ENCODE results near the gene CDH24.
A peak's percentile ranks its signal among the peaks of the same experiment; 100 is the strongest.

The CDH24 gene

GRCh38 chr14:23056956-23057756 is at the start of gene CDH24:
Gene CDH24, minus strand, starts transcription at chr14:23057520. Its CDS starts 1,787 bp downstream, at chr14:23055733.
- intact Hi-C loops (cut with DNase I), result loop anchor here (2.0 kb wide), 1 partner anchor 70 kb away; no protein-coding TSS in a partner anchor
- peak in 41 of 42 donors; percentile 44 to 88 (median 70) for DNase-seq

- intact Hi-C loops (cut with DNase I), result no loop called here
- no peak for DNase-seq
These were observed 49.4 kb upstream of the CDH24 start for GRCh38 chr14:23106747-23107045.

GRCh38 chr14:23105348-23105824 is 48.1 kb upstream of the CDH24 start:
- peak in 1 of 42 donors; percentile 31 for DNase-seq
- intact Hi-C loops (cut with DNase I), result no loop called here

- intact Hi-C loops (cut with DNase I), result no loop called here
- peak in 2 of 42 donors; percentile 4 to 32 for DNase-seq
These were observed 47.4 kb upstream of the CDH24 start, which contains the start of gene CIROP for GRCh38 chr14:23104591-23105347. Gene CIROP, minus strand, starts transcription at chr14:23104989. Its CDS starts 69 bp downstream, at chr14:23104920.

GRCh38 chr14:23104070-23104590 is 46.8 kb upstream of the CDH24 start:
- intact Hi-C loops (cut with DNase I), result no loop called here
- DNase-seq, result peak in 1 of 42 donors; percentile 2

- DNase-seq, result no peak
- intact Hi-C loops (cut with DNase I), result no loop called here
These were observed 46.3 kb upstream of the CDH24 start for GRCh38 chr14:23103581-23103980.

GRCh38 chr14:23102801-23103200 is 45.5 kb upstream of the CDH24 start:
- peak in 14 of 42 donors; percentile 20 to 67 (median 42) for DNase-seq
- intact Hi-C loops (cut with DNase I), result no loop called here

GRCh38 chr14:23101986-23102625 is 44.8 kb upstream of the CDH24 start:
- DNase-seq, result peak in 2 of 42 donors; percentile 0 to 17

GRCh38 chr14:23101213-23101970 is 44.1 kb upstream of the CDH24 start:
- DNase-seq, result peak in 1 of 42 donors; percentile 0
- intact Hi-C loops (cut with DNase I), result no loop called here

More at GRCh38 chr14:23101986-23102625, 44.8 kb upstream of the CDH24 start:
- intact Hi-C loops (cut with DNase I), result no loop called here

- intact Hi-C loops (cut with DNase I), result loop anchor here (10.0 kb wide), 1 partner anchor 205 kb away; the partner anchor contains the start of genes BCL2L2 and PPP1R3E
These were observed 42.0 kb upstream of the CDH24 start for GRCh38 chr14:23099212-23099861.

GRCh38 chr14:23097786-23098185 is 40.5 kb upstream of the CDH24 start:
- intact Hi-C loops (cut with DNase I), result loop anchor here (10.0 kb wide), 1 partner anchor 207 kb away; the partner anchor contains the start of genes BCL2L2 and PPP1R3E
- DNase-seq, result no peak

More at GRCh38 chr14:23099212-23099861, 42.0 kb upstream of the CDH24 start:
- peak in 1 of 42 donors; percentile 1 for DNase-seq

GRCh38 chr14:23095196-23096108 is 38.1 kb upstream of the CDH24 start, which contains the start of gene C14orf119:
Gene C14orf119, plus strand, starts transcription at chr14:23095505. Its CDS starts 2,154 bp downstream, at chr14:23097659.
- intact Hi-C loops (cut with DNase I), result loop anchor here (10.0 kb wide), 1 partner anchor 209 kb away; the partner anchor contains the start of genes BCL2L2 and PPP1R3E
- DNase-seq, result peak; percentile 34 to 100 (median 100)

- DNase-seq, result peak in 41 of 42 donors; percentile 51 to 99 (median 75)
- intact Hi-C loops (cut with DNase I), result loop anchor here (10.0 kb wide), 1 partner anchor 210 kb away; the partner anchor contains the start of genes BCL2L2 and PPP1R3E
These were observed 37.4 kb upstream of the CDH24 start, which contains the start of gene ACIN1 for GRCh38 chr14:23094666-23095195. Gene ACIN1, minus strand, starts transcription at chr14:23095136. Its CDS starts 24 bp downstream, at chr14:23095112.

- no peak for DNase-seq
These were observed 36.8 kb upstream of the CDH24 start for GRCh38 chr14:23093991-23094665.

GRCh38 chr14:23093526-23093925 is 36.2 kb upstream of the CDH24 start:
- no peak for DNase-seq
- intact Hi-C loops (cut with DNase I), result loop anchor here (10.0 kb wide), 1 partner anchor 211 kb away; the partner anchor contains the start of genes BCL2L2 and PPP1R3E

More at GRCh38 chr14:23093991-23094665, 36.8 kb upstream of the CDH24 start:
- intact Hi-C loops (cut with DNase I), result loop anchor here (10.0 kb wide), 1 partner anchor 211 kb away; the partner anchor contains the start of genes BCL2L2 and PPP1R3E

Data from head of caudate nucleus (tissue), 42 donors.